ENCODE data around the gene PROM2.
"Not testable (repeated sequence)": the region's sequence is repeated elsewhere in the genome, so short reads cannot be mapped to it uniquely, and the experiment has no call there.

PROM2 gene

DNA sequence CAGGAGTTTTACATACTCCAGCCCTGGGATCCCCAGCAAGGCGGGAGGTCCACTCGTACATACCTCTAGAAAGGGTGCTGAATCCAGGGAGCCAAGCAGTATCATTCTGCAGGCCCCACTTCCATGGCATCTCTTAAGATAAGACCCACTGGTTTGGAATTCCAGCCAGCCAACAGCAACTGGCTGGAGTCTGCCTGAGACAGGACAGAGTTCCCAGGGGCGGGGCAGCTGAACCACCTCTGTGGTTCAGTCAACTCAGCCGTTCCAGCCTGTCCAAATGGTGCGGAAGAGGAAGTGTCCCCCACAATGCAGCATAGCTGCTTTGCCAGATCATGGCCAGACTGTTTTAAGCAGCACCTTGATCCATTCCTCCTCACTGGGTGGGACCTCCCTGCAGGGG is 33.7 kb upstream of the PROM2 start:
- no peak overlapping the region for H3K4me3 ChIP-seq (ENCODE audit: low read depth, low read length)
- H3K4ac ChIP-seq (ENCODE audit: low read depth, low read length) = no peak overlapping the region
- no peak for DNase-seq
- H4K12ac ChIP-seq (ENCODE audit: low read depth, low read length) = no peak overlapping the region
- H3K23ac ChIP-seq (ENCODE audit: low read length) = no peak overlapping the region
- no peak overlapping the region for H2BK120ac ChIP-seq (ENCODE audit: insufficient read depth, low read length, poor library complexity)
- H3K4me2 ChIP-seq (ENCODE audit: low read length) = no peak overlapping the region
- H2AFZ ChIP-seq (ENCODE audit: insufficient read depth, low read length, poor library complexity) = no peak overlapping the region
- no peak overlapping the region for H3K14ac ChIP-seq (ENCODE audit: low read length)
- H4K8ac ChIP-seq (ENCODE audit: low read depth, low read length) = no peak overlapping the region
- H4K91ac ChIP-seq (ENCODE audit: low read depth, low read length) = no peak overlapping the region
- no peak overlapping the region for H3K27ac ChIP-seq (ENCODE audit: low read depth, low read length)
- H2BK5ac ChIP-seq (ENCODE audit: low read depth, low read length, poor library complexity) = no peak overlapping the region
- H2AK5ac ChIP-seq (ENCODE audit: low read length) = no peak overlapping the region
- H2BK12ac ChIP-seq (ENCODE audit: low read length) = no peak overlapping the region
- H3K4me1 ChIP-seq (ENCODE audit: control insufficient read depth in 1 of 2, insufficient read depth in 2 of 2, low read length in 2 of 2) = no peaks in the 10 kb centered on the region
- H3K79me2 ChIP-seq (ENCODE audit: control insufficient read depth, insufficient read depth, low read length, poor library complexity) = no peaks in the 10 kb centered on the region
- no peak overlapping the region for H3K9ac ChIP-seq (ENCODE audit: low read length)
- no peak overlapping the region for H3K18ac ChIP-seq (ENCODE audit: low read length)
- no CpG with 5 or more reads among the region's 5 CpGs for WGBS (ENCODE audit: extremely low coverage, insufficient coverage, insufficient read length)
- no peaks in the 10 kb centered on the region for H3K36me3 ChIP-seq (ENCODE audit: control insufficient read depth in 1 of 2, insufficient read depth in 2 of 2, low read length in 2 of 2)
- no peaks in the 10 kb centered on the region for H3K27me3 ChIP-seq (ENCODE audit: insufficient read depth, low read length)
- no peaks in the 10 kb centered on the region for H3K79me1 ChIP-seq (ENCODE audit: low read length)
- H3K9me3 ChIP-seq (ENCODE audit: insufficient read depth, low read depth, low read length) = peaks cover 10% of the 10 kb centered on the region

DNA sequence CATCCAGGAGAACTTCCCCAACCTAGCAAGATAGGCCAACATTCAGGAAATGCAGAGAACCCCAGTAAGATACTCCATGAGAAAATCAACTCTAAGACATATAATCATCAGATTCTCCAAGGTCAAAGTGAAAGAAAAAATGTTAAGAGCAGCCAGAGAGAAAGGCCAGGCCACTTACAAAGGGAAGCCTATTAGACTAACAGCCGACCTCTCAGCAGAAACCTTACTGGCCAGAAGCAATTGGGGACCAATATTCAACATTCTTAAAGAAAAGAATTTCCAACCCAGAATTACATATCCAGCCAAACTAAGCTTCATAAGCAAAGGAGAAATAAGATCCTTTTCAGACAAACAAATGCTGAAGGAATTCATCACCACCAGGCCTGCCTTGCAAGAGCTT is 32.2 kb upstream of the PROM2 start:
- not testable (repeated sequence) for H3K4me3 ChIP-seq (ENCODE audit: low read depth, low read length); H4K12ac ChIP-seq (ENCODE audit: low read depth, low read length); H4K91ac ChIP-seq (ENCODE audit: low read depth, low read length); H3K23ac ChIP-seq (ENCODE audit: low read length); DNase-seq; H2BK120ac ChIP-seq (ENCODE audit: insufficient read depth, low read length, poor library complexity); H3K4me2 ChIP-seq (ENCODE audit: low read length); H3K79me1 ChIP-seq (ENCODE audit: low read length); H3K79me2 ChIP-seq (ENCODE audit: control insufficient read depth, insufficient read depth, low read length, poor library complexity); H2BK5ac ChIP-seq (ENCODE audit: low read depth, low read length, poor library complexity); H3K9me3 ChIP-seq (ENCODE audit: insufficient read depth, low read depth, low read length); H2AFZ ChIP-seq (ENCODE audit: insufficient read depth, low read length, poor library complexity); H3K18ac ChIP-seq (ENCODE audit: low read length); H3K4ac ChIP-seq (ENCODE audit: low read depth, low read length); H3K9ac ChIP-seq (ENCODE audit: low read length); H2BK12ac ChIP-seq (ENCODE audit: low read length); H4K8ac ChIP-seq (ENCODE audit: low read depth, low read length); H3K36me3 ChIP-seq (ENCODE audit: control insufficient read depth in 1 of 2, insufficient read depth in 2 of 2, low read length in 2 of 2); H3K27ac ChIP-seq (ENCODE audit: low read depth, low read length); H3K4me1 ChIP-seq (ENCODE audit: control insufficient read depth in 1 of 2, insufficient read depth in 2 of 2, low read length in 2 of 2); H3K14ac ChIP-seq (ENCODE audit: low read length); H3K27me3 ChIP-seq (ENCODE audit: insufficient read depth, low read length); H2AK5ac ChIP-seq (ENCODE audit: low read length)
- whole genome bisulfite sequencing (ENCODE audit: extremely low coverage, insufficient coverage, insufficient read length) = no CpG with 5 or more reads among the region's 1 CpG

DNA sequence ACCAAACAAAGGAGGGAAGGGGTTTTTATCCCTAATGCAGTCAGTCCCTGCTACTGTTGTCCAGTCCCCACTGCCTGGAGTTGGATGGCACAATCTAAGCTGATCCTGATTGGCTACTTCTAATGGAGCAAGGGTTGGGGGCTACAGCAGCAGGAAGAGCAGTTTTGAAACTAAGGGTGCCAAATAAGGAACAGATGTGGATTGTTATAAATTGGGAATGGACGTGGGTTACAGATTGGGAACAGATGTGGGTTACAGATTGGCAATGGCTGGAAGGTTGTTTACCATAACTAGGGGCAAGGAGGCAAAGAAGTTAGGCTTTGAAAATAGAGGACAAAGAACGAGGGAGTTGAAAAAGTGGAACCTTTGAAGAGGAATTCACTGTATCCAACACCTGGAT is 16.0 kb upstream of the PROM2 start:
- Histone ChIP-seq H3K27me3 (ENCODE audit: insufficient read depth, low read length) (no peaks in the 10 kb centered on the region), H3K14ac (ENCODE audit: low read length) (no peak overlapping the region), H3K23ac (ENCODE audit: low read length) (no peak overlapping the region), H2BK120ac (ENCODE audit: insufficient read depth, low read length, poor library complexity) (no peak overlapping the region), H3K79me2 (ENCODE audit: control insufficient read depth, insufficient read depth, low read length, poor library complexity) (no peaks in the 10 kb centered on the region), H2BK12ac (ENCODE audit: low read length) (no peak overlapping the region), H3K27ac (ENCODE audit: low read depth, low read length) (no peak overlapping the region), H3K9me3 (ENCODE audit: insufficient read depth, low read depth, low read length) (peaks cover 2% of the 10 kb centered on the region), H3K4ac (ENCODE audit: low read depth, low read length) (no peak overlapping the region), H2AK5ac (ENCODE audit: low read length) (no peak overlapping the region), H3K4me2 (ENCODE audit: low read length) (no peak overlapping the region), H3K18ac (ENCODE audit: low read length) (no peak overlapping the region), H3K9ac (ENCODE audit: low read length) (no peak overlapping the region), H2BK5ac (ENCODE audit: low read depth, low read length, poor library complexity) (no peak overlapping the region), H4K91ac (ENCODE audit: low read depth, low read length) (no peak overlapping the region), H4K8ac (ENCODE audit: low read depth, low read length) (no peak overlapping the region), H3K4me1 (ENCODE audit: control insufficient read depth in 1 of 2, insufficient read depth in 2 of 2, low read length in 2 of 2) (peaks cover 8 to 11% of the 10 kb centered on the region in 2 experiments), H3K36me3 (ENCODE audit: control insufficient read depth in 1 of 2, insufficient read depth in 2 of 2, low read length in 2 of 2) (no peaks in the 10 kb centered on the region), H3K4me3 (ENCODE audit: low read depth, low read length) (no peak overlapping the region), H3K79me1 (ENCODE audit: low read length) (no peaks in the 10 kb centered on the region), H4K12ac (ENCODE audit: low read depth, low read length) (no peak overlapping the region), H2AFZ (ENCODE audit: insufficient read depth, low read length, poor library complexity) (no peak overlapping the region)
- 100% methylated on average over 1 of the region's 2 CpGs for WGBS (ENCODE audit: extremely low coverage, insufficient coverage, insufficient read length)
- DNase-seq = no peak

DNA sequence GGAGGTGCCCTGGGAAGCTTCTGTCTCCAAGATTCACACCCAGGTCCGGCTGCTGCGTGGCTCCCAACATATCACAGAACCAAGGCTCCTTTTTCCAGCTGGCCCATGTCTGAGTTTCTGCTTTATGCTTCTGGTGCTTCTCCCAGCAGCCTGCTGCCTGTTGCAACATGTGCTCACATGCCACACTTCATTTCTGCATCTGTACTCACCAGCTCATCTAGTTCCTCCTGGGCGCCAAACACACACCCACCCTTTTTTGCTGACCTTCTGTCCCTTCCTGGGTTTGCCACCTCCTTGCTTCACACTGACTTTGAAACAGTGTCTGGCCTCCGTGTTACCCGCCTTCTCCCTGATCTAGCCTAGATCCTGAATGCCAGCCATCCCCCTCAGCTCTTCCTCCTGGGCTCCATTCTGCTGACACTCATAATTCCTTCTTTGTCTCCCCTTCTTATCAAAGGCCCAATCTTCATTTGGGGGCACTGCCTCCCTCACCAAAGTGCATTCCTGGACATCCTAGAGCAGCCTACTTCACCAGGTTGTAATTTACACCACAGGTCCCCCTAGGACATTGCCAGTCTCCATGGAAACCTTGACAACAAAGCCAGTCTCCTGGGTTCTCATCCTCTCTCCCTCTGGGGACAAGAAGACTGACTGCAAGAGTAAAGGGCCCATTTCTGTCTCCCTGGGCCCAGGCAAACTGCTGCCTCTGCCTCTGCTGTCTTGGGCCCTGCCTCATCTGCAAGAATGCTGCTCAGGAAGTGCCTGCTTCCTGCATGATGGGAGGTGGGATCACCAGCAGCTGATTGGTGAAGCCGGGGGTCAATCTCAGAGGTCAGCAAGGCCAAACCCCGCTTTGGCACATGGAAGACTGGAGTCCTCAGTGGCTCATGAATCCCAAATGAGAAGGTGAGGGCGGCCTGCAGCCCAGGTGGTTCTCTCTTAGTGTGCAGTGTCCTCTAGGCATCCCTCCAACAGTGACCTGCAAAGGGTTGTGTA is 13.9 kb upstream of the PROM2 start:
- H3K4me2 ChIP-seq (ENCODE audit: low read length) = no peak overlapping the region
- no CpG with 5 or more reads among the region's 8 CpGs for WGBS (ENCODE audit: extremely low coverage, insufficient coverage, insufficient read length)
- H4K8ac ChIP-seq (ENCODE audit: low read depth, low read length) = no peak overlapping the region
- no peak overlapping the region for H4K91ac ChIP-seq (ENCODE audit: low read depth, low read length)
- H2AFZ ChIP-seq (ENCODE audit: insufficient read depth, low read length, poor library complexity) = no peak overlapping the region
- peak overlapping the region; percentile 17 for H3K14ac ChIP-seq (ENCODE audit: low read length)
- no peak overlapping the region for H4K12ac ChIP-seq (ENCODE audit: low read depth, low read length)
- H2BK12ac ChIP-seq (ENCODE audit: low read length) = no peak overlapping the region
- H3K79me1 ChIP-seq (ENCODE audit: low read length) = no peaks in the 10 kb centered on the region
- H2AK5ac ChIP-seq (ENCODE audit: low read length) = no peak overlapping the region
- H3K36me3 ChIP-seq (ENCODE audit: control insufficient read depth in 1 of 2, insufficient read depth in 2 of 2, low read length in 2 of 2) = no peaks in the 10 kb centered on the region
- H3K4me1 ChIP-seq (ENCODE audit: control insufficient read depth in 1 of 2, insufficient read depth in 2 of 2, low read length in 2 of 2) = peaks cover 8 to 11% of the 10 kb centered on the region in 2 experiments
- no peak overlapping the region for H3K23ac ChIP-seq (ENCODE audit: low read length)
- H3K27ac ChIP-seq (ENCODE audit: low read depth, low read length) = no peak overlapping the region
- H3K18ac ChIP-seq (ENCODE audit: low read length) = no peak overlapping the region
- no peak overlapping the region for H3K4ac ChIP-seq (ENCODE audit: low read depth, low read length)
- no peak overlapping the region for H2BK120ac ChIP-seq (ENCODE audit: insufficient read depth, low read length, poor library complexity)
- no peaks in the 10 kb centered on the region for H3K79me2 ChIP-seq (ENCODE audit: control insufficient read depth, insufficient read depth, low read length, poor library complexity)
- DNase-seq = peak in 1 of 2 donors; percentile 23
- H3K9ac ChIP-seq (ENCODE audit: low read length) = no peak overlapping the region
- no peaks in the 10 kb centered on the region for H3K27me3 ChIP-seq (ENCODE audit: insufficient read depth, low read length)
- H3K9me3 ChIP-seq (ENCODE audit: insufficient read depth, low read depth, low read length) = peaks cover 2% of the 10 kb centered on the region
- H2BK5ac ChIP-seq (ENCODE audit: low read depth, low read length, poor library complexity) = no peak overlapping the region
- no peak overlapping the region for H3K4me3 ChIP-seq (ENCODE audit: low read depth, low read length)

Measured in trophoblast cell (in vitro differentiated cells and primary cell).